ENCODE data around the gene NTF3.

GRCh38 chr12:5403411-5403810, 28.5 kb upstream of the NTF3 start:
- TF ChIP-seq CTCF (IDR thresholded peaks at IDR 0.05) (no peak), POLR2AphosphoS5 (IDR thresholded peaks at IDR 0.05) (no peak), POLR2A (IDR thresholded peaks at IDR 0.05) (no peak)
